Astrocyte of the hippocampus (primary cell): Measurements from ENCODE around the gene BNIPL.
A peak's percentile ranks its signal among the peaks of the same experiment; 100 is the strongest.

Experiments
- DNase-seq: peaks from one replicate; pipeline ENCODE4 v3.0.0; 2011; ENCODE audit warnings: low read depth, low spot score

BNIPL gene

GRCh38 chr1:151036356-151036755 lies at the start of gene BNIPL:
TSS of gene BNIPL (plus strand) at chr1:151036586. CDS start at chr1:151036726, 140 bp downstream.
- no peak for DNase-seq

- no peak for DNase-seq
These were observed 48.5 kb upstream of the BNIPL start for GRCh38 chr1:150987924-150988323.

- no peak for DNase-seq
These were observed 43.8 kb upstream of the BNIPL start for GRCh38 chr1:150992626-150993025.

- no peak for DNase-seq
These were observed 42.1 kb upstream of the BNIPL start for GRCh38 chr1:150994248-150994647.

GRCh38 chr1:150995460-150995859 lies 40.9 kb upstream of the BNIPL start:
- no peak for DNase-seq

- DNase-seq: peak; percentile 57
These were observed 40.5 kb upstream of the BNIPL start for GRCh38 chr1:150995896-150996295.

GRCh38 chr1:150997126-150997872 lies 39.1 kb upstream of the BNIPL start:
- peak; percentile 36 for DNase-seq

GRCh38 chr1:150997949-150998348 lies 38.4 kb upstream of the BNIPL start:
- DNase-seq: no peak

- DNase-seq: peak; percentile 84
These were observed 37.2 kb upstream of the BNIPL start for GRCh38 chr1:150999051-150999674.

GRCh38 chr1:150999926-151000325 lies 36.5 kb upstream of the BNIPL start:
- DNase-seq: no peak

GRCh38 chr1:151000408-151000807 lies 36.0 kb upstream of the BNIPL start:
- no peak for DNase-seq

- DNase-seq: no peak
These were observed 34.8 kb upstream of the BNIPL start for GRCh38 chr1:151001602-151002001.

- DNase-seq: no peak
These were observed 34.3 kb upstream of the BNIPL start for GRCh38 chr1:151002051-151002450.

- DNase-seq: no peak
These were observed 33.8 kb upstream of the BNIPL start for GRCh38 chr1:151002611-151003010.

- no peak for DNase-seq
These were observed 33.2 kb upstream of the BNIPL start for GRCh38 chr1:151003180-151003579.

GRCh38 chr1:151005729-151006319 lies 30.6 kb upstream of the BNIPL start:
- peak; percentile 18 for DNase-seq

GRCh38 chr1:151006327-151007052 lies 29.9 kb upstream of the BNIPL start, which contains the start of gene MINDY1:
TSS of gene MINDY1 (minus strand) at chr1:151006902. CDS start at chr1:151002617, 4,285 bp downstream.
- DNase-seq: peak; percentile 90

GRCh38 chr1:151007853-151008243 lies 28.5 kb upstream of the BNIPL start:
- no peak for DNase-seq

GRCh38 chr1:151008244-151009205 lies 27.9 kb upstream of the BNIPL start, which contains the start of gene PRUNE1:
TSS of gene PRUNE1 (plus strand) at chr1:151008449. CDS start at chr1:151008633, 184 bp downstream.
- DNase-seq: peak; percentile 99

- DNase-seq: peak; percentile 60
These were observed 27.2 kb upstream of the BNIPL start for GRCh38 chr1:151009206-151009587.
